Chondrocyte (in vitro differentiated cells): Measurements from ENCODE around the gene MYL10. TPM values are rescaled to one million over a fixed set of nuclear protein-coding genes. Genes with fewer than 3 reads are reported as not detected.
A peak's percentile ranks its signal among the peaks of the same experiment; 100 is the strongest.

Experiments
- DNase-seq: peaks from one replicate; pipeline ENCODE4 v3.0.0; 2021; ENCODE audit warnings: mixed read lengths, low spot score
- H3K27ac Mint-ChIP-seq: one replicate; pipeline ENCODE4 v1.8.0; 2021; ENCODE audit warnings: mild to moderate bottlenecking, moderate library complexity, mixed read lengths; ENCODE audit not compliant: unreplicated experiment
- H3K27me3 Mint-ChIP-seq: 2 replicates; pipeline ENCODE4 v1.8.0; 2021; ENCODE audit warnings: low read depth, mixed read lengths
- H3K36me3 Mint-ChIP-seq: 2 replicates; pipeline ENCODE4 v1.8.0; 2021; ENCODE audit warnings: low read depth, mixed read lengths
- H3K4me1 Mint-ChIP-seq: 2 replicates; pipeline ENCODE4 v1.8.0; 2021; ENCODE audit warnings: low read depth, mild to moderate bottlenecking, mixed read lengths
- H3K4me3 Mint-ChIP-seq: one replicate; pipeline ENCODE4 v1.8.0; 2021; ENCODE audit warnings: mild to moderate bottlenecking, moderate library complexity, mixed read lengths; ENCODE audit not compliant: unreplicated experiment
- H3K9me3 Mint-ChIP-seq: 2 replicates; pipeline ENCODE4 v1.8.0; 2021; ENCODE audit warnings: low read depth, mixed read lengths
- total RNA-seq: library from RNA; stranded (reverse); gene quantifications from 3 replicates; pipeline ENCODE4 v1.2.1, GENCODE V29; 2021
- TF ChIP-seq, protein P1 (sequence below): fragments of 200-600 bp; sonication (generic); IDR thresholded peaks from 2 replicates; pipeline ENCODE4 v1.5.0; 2021; ENCODE audit warnings: antibody characterized with exemption, mild to moderate bottlenecking, moderate library complexity

MYL10 gene
- total RNA-seq, 1 donor from 2014 or later = 3.4 TPM

DNA sequence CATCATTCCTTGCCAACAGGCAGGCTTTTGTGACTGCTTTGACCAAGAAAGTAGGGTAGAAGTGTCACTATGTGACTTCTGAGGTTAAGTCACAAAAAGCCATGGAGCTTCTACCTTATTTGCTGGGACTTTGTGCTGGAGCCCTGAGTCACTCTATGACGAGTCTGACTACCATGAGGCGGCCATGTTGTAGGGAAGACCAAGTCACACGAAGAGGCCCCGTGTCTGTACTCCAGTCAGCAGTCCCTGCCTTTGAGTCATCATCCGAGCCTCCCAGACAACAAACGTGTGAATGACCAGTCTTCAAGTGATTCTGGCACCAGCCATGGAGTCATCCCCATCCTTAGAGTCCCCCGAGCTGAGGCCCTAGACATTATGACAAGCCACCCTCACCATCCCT, 3.5 kb upstream of the MYL10 start:
- no peak overlapping the region for H3K4me3 Mint-ChIP-seq
- H3K9me3 Mint-ChIP-seq = peaks cover 4% of the 10 kb centered on the region
- no peak overlapping the region for H3K27ac Mint-ChIP-seq
- TF ChIP-seq, protein P1, sequence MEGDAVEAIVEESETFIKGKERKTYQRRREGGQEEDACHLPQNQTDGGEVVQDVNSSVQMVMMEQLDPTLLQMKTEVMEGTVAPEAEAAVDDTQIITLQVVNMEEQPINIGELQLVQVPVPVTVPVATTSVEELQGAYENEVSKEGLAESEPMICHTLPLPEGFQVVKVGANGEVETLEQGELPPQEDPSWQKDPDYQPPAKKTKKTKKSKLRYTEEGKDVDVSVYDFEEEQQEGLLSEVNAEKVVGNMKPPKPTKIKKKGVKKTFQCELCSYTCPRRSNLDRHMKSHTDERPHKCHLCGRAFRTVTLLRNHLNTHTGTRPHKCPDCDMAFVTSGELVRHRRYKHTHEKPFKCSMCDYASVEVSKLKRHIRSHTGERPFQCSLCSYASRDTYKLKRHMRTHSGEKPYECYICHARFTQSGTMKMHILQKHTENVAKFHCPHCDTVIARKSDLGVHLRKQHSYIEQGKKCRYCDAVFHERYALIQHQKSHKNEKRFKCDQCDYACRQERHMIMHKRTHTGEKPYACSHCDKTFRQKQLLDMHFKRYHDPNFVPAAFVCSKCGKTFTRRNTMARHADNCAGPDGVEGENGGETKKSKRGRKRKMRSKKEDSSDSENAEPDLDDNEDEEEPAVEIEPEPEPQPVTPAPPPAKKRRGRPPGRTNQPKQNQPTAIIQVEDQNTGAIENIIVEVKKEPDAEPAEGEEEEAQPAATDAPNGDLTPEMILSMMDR = no peak
- H3K36me3 Mint-ChIP-seq = no peaks in the 10 kb centered on the region
- DNase-seq = no peak
- H3K27me3 Mint-ChIP-seq = no peaks in the 10 kb centered on the region
- peaks cover 57% of the 10 kb centered on the region for H3K4me1 Mint-ChIP-seq

DNA sequence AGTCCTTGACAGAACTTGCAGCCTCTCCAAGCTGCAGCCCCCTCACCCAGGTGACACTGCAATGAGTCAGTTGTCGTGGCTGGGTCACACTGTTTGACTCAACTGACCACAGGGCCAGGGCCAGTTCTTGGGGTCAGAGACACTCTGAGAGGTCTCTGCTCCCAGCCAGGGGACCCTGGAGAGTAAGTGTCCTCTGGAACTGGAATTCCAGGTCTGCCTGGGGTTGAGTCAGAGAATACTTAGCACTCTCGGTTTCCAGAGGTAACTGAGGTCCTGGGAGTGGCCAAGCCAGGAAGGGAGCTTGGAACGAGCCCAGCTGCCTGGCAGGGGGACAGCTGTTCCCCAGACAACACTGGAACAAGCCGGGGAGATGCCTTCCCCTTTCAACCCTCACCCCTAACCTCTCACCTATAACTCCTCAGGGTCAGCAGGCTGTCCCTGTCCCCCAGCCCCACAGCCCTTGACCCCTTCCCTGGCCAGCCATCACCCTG, 2.2 kb upstream of the MYL10 start:
- Mint-ChIP-seq H3K4me1 (peaks cover 46% of the 10 kb centered on the region), H3K9me3 (peaks cover 4% of the 10 kb centered on the region), H3K27me3 (no peaks in the 10 kb centered on the region), H3K36me3 (no peaks in the 10 kb centered on the region), H3K27ac (peak overlapping the region; percentile 27), H3K4me3 (no peak overlapping the region)
- TF ChIP-seq, protein P1 = no peak
- DNase-seq = no peak

DNA sequence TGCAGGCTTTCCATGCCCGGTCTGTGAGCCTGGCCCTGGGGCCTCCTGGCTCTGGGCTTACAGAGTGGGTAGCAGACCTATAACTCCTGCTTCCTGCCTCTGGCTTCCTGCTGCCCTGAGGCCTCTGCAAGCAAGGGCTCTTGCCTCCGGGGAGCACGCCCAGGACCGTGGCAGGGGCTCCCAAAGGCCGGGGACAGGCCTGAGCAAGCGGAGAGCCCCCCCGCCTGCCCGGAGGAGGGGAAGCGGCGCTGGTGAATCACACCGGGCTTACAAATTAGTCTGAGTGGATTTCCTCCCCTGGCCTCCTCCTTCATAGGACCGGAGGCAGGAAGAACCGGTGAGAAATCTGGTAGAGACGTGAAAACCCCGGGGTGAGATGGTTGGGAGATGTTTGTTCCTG, 1.5 kb upstream of the MYL10 start:
- no peak for DNase-seq
- no peaks in the 10 kb centered on the region for H3K36me3 Mint-ChIP-seq
- peaks cover 49% of the 10 kb centered on the region for H3K4me1 Mint-ChIP-seq
- no peak overlapping the region for H3K4me3 Mint-ChIP-seq
- H3K9me3 Mint-ChIP-seq = peaks cover 4% of the 10 kb centered on the region
- peak overlapping the region; percentile 80 for H3K27ac Mint-ChIP-seq
- TF ChIP-seq, protein P1 = no peak
- no peaks in the 10 kb centered on the region for H3K27me3 Mint-ChIP-seq

DNA sequence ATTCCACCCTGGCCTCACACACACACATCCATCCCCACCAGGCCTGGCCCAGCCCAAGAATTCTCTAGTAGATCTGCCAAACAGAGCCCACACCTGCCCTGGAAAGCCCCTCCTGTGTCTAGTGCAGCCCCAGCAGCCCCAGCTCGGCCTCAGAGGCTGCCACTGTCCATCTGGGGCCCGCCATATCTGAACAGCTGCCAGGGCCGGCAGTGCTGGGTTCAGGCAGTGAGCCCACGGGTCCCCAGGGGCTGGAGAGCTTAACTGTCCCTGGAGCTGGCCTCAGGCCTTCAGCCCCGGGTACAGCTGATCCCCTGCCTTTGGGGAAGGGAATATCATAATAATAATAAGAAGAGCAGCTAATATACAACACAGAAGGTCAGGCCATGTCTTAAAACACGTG, 574 bp downstream of the MYL10 start:
- TF ChIP-seq, protein P1 = no peak
- H3K36me3 Mint-ChIP-seq = no peaks in the 10 kb centered on the region
- no peak for DNase-seq
- H3K9me3 Mint-ChIP-seq = peaks cover 4% of the 10 kb centered on the region
- H3K27ac Mint-ChIP-seq = no peak overlapping the region
- H3K4me1 Mint-ChIP-seq = peaks cover 56% of the 10 kb centered on the region
- no peaks in the 10 kb centered on the region for H3K27me3 Mint-ChIP-seq
- H3K4me3 Mint-ChIP-seq = no peak overlapping the region

DNA sequence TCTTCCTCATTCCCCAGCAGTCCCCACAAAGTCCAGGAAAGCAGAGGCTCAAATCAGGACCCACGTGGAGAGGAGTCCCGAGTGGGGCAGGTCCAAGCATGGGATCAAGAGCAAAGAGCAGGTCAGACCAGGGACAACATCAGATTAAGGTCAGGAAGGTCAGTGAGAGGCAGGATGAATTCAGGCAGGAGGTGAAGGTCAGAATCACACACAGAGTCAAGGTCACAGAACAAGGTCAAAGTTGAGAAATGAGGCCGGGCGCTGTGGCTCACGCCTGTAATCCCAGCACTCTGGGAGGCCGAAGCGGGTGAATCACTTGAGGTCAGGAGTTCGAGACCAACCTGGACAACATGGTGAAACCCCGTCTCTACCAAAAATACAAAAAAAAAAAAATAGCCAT, 2.3 kb downstream of the MYL10 start:
- no peaks in the 10 kb centered on the region for H3K36me3 Mint-ChIP-seq
- H3K27me3 Mint-ChIP-seq = no peaks in the 10 kb centered on the region
- H3K9me3 Mint-ChIP-seq = no peaks in the 10 kb centered on the region
- no peak overlapping the region for H3K4me3 Mint-ChIP-seq
- no peak for DNase-seq
- H3K27ac Mint-ChIP-seq = no peak overlapping the region
- TF ChIP-seq, protein P1 = no peak
- H3K4me1 Mint-ChIP-seq = peaks cover 60% of the 10 kb centered on the region
